ENCODE results near the gene PKDREJ.
A peak's percentile ranks its signal among the peaks of the same experiment; 100 is the strongest.
"Not testable (repeated sequence)": the region's sequence is repeated elsewhere in the genome, so short reads cannot be mapped to it uniquely, and the experiment has no call there.

PKDREJ gene

DNA sequence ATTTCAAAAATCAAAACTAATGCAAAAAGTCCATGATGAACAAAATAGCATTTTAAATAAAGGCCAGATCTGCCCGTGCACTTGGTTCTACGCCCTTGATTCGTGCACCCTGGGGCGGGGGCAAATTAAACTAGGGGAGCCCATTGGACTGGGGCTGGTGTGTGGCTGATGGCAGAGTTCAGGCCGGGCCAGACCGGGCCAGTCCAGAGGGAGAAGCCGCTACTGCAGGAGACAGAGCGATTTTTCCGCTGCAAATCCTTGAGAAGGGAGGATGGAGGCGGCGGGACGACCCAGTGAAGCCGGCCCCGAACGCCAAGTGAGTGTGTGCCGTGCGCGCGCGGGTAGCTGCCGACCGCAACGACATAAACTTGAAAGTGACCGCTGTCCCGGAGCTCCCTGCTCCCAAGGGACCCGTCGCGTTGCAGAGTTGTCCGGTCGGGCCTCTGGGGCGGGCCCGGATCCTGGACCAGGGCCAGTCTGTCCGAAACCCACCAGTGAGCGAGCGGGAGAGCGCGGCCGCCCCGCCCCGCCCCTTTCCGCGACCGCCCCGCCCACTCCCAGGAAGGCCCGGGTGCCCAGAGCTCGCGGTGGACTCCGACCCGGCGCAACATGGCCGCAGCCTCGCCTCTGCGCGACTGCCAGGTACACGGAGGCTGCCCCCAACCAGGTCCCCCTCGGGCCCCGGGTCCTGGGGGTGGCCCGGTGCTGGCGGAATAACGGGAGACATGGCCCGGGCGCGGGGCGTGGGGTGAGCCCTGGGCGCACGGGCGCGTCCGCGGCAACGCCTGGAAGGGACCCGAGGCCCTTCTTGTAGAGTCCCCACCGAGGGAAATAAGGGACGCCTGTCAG lies 4.5 kb upstream of the PKDREJ start, which contains the start of gene TTC38:
Gene TTC38, plus strand, starts transcription at position 578 of the 849 bp plus-strand sequence. Its CDS starts 32 bp downstream, at position 610.
- peak; percentile 94 for DNase-seq (ENCODE audit: low spot score)

GRCh38 chr22:46265627-46266026 lies 2.5 kb upstream of the PKDREJ start:
- not testable (repeated sequence) for DNase-seq (ENCODE audit: low spot score)

DNA sequence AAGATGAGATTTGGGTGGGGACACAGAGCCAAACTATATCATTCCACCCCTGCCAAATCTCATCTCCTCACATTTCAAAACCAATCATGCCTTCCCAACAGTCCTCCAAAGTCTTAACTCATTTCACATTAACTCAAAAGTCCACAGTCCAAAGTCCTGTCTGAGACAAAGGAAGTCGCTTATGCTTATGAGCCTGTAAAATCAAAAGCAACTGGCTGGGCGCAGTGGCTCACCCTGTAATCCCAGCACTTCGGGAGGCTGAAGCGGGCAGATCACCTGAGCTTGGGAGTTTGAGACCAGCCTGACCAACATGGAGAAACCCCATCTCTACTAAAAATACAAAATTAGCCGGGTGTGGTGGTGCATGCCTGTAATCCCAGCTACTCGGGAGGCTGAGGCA lies 1.4 kb upstream of the PKDREJ start:
- not testable (repeated sequence) for DNase-seq (ENCODE audit: low spot score)

DNA sequence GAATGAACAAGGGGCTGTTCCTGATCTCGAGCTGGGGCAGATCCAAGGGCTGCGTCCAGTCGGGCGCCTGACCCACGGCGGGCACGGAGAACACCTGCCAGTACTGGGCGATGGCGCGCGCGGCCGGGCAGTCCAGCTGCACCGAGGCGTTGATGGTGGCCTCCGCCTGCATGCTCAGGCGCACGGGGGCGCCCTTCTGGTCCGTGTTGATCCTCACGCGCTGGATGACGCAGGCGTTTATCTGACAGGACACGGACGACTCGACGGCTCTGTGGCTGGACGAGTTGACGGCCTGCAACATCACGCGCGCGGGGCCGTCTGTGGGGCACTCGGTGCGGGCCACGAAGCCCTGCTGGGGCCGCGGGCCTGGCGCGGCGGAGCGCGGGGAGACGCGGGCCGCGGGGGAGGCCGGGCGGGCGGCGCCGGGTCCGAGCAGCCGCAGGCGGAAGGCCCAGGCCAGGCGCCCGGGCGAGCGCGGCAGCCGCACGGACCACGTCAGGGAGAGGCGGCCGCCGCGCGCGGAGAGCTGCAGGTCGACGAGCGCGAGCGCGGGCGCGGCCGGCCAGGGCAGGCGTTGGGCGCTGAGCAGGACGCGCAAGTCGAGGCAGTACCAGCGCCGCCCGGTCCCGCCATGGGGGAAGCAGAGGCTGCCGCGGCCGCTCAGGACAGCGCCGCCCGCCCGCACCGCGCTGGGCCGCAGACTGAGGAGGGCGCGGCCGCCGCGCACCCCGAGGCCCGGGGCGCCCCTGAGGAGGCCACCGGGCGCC lies 511 bp downstream of the PKDREJ start:
- no peak for DNase-seq (ENCODE audit: low spot score)

- DNase-seq (ENCODE audit: low spot score): no peak
Measured at GRCh38 chr22:46260038-46260437, 3.1 kb downstream of the PKDREJ start.

GRCh38 chr22:46259374-46259773 lies 3.8 kb downstream of the PKDREJ start:
- no peak for DNase-seq (ENCODE audit: low spot score)

- no peak for DNase-seq (ENCODE audit: low spot score)
Measured at GRCh38 chr22:46256358-46256958, 6.7 kb downstream of the PKDREJ start.

GRCh38 chr22:46251816-46252380 lies 11.2 kb downstream of the PKDREJ start:
- DNase-seq (ENCODE audit: low spot score): no peak

DNA sequence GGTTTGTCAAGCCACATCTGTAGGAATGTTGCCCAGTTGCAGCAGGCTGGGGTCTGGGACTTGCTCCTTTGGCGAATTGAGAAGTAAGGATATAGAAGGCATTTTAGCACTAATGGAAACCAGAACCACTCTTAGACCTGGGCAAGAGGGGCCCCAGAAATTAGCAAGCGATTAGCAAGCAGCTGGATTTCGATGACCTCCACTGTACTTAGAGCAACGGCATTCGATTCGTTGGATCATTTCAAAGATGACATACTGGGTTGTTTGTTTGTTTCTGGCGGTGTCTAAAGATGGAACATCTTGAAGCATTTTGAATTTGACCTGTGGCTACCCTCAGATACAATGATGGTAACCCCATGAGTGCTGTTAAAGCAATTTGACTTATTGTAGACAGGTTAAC lies 11.9 kb downstream of the PKDREJ start:
- DNase-seq (ENCODE audit: low spot score): no peak

GRCh38 chr22:46250783-46251125 lies 12.4 kb downstream of the PKDREJ start:
- no peak for DNase-seq (ENCODE audit: low spot score)

GRCh38 chr22:46250035-46250782 lies 12.9 kb downstream of the PKDREJ start, which contains the start of gene CDPF1:
Gene CDPF1 (minus strand): TSS chr22:46250293. CDS start chr22:46248284, 2,009 bp downstream.
- DNase-seq (ENCODE audit: low spot score): peak; percentile 98

DNA sequence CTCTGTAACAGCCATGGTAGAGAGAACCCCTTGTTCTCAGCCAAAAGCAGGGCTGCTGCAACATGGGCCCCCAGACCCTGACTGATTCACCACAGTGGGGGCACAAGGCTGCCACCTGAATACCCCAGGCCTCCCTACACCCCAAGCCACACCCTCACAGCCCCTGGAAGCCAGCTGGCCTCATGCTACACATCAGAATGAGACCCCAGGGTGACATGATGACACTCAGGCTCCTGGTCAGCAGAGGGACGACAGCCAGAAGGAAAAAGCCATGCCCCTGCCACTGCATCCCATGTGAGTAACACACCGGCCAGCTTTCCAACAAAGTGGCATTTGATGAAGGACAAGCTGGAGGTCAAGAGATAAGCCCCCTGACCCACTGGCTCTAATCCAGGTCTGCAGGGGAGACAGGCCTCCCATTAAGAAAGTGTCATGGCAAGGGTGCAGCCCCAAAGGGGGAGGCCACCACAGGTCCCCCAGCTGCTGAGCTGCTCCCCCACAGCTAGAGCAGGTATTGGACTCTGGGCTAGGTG lies 15.6 kb downstream of the PKDREJ start:
- DNase-seq (ENCODE audit: low spot score): no peak

- no peak for DNase-seq (ENCODE audit: low spot score)
Measured at GRCh38 chr22:46246178-46246577, 17.0 kb downstream of the PKDREJ start.

DNA sequence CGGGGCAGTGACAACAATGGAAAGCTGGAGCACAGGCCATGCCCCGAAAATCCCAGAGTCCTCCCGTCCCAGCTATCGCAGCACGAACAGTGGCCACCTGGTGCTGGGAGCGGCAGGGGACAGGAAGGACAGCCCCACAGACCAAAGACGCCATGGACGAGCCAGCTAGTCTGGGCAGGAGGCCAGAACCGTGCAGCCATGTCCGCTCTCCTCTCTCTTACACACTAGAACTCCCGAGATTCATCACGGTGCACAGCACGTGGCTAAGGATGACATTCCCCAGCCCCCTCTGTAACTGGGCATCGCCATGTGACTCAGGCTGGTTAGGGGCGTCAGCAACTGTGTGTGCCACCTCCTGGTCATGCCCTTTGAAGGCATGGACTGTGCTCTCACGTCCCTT lies 17.6 kb downstream of the PKDREJ start:
- DNase-seq (ENCODE audit: low spot score): no peak

- DNase-seq (ENCODE audit: low spot score): no peak
Measured at GRCh38 chr22:46244771-46245170, 18.4 kb downstream of the PKDREJ start.

DNA sequence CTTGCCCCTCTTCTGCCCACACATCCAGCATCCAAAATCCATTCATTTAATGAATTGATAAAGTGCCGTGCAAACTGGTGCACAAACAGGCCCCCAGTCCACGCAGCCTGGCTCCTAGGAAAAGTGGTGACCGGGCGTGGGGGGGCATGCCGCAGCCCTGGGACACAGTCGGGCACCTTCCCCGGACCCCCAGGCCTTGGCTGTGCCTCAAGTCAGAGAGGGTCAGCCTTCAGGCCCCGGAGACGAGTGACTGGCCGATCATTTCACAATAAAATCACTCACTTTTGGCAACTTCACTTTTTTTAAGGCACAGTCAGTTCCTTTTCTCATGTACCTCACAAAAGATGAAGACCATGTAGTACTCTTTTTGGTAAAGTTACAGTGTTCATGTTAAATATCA lies 21.1 kb downstream of the PKDREJ start:
- DNase-seq (ENCODE audit: low spot score): no peak

GRCh38 chr22:46241396-46242007 lies 21.6 kb downstream of the PKDREJ start:
- DNase-seq (ENCODE audit: low spot score): no peak

DNA sequence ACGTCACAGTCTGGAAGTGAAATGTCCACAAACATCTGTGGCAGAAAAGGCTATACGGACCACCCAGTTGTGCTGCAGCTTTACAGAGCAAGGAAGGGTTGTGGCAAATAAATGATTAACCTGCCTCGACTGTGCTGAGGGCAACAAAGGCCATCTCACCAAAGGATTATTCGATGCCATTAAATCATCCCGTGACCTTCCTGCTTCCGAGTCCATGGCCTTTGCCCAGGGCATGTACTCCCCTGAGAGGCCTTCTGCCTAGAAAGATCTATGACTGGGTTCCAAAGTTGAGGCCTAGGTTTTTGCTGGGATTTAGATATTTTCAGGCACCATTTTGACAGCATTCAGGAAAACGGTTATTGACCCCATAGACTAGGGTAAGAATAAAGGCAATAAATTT lies 22.2 kb downstream of the PKDREJ start:
- no peak for DNase-seq (ENCODE audit: low spot score)

DNA sequence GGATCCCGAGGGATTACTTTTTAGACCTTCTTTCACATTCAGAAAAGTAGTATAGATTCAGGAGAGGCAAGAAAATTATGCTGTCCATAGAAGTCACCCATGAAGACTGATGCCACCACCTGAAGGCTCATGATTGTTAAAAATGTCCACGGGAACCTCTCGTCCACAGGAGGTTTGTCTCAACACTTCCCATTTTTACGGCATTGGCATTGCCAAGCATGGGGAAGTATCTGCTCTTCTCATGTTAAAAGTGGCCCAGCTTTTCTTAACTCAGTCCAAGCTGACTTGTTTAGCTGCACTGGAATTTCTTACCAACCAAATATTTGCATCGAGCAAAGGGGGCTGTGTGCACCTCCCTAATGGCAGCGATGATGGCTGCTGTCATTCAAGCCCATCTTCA lies 22.6 kb downstream of the PKDREJ start:
- no peak for DNase-seq (ENCODE audit: low spot score)

GRCh38 chr22:46240073-46240472 lies 23.1 kb downstream of the PKDREJ start:
- DNase-seq (ENCODE audit: low spot score): no peak

Measured in D341Med (cell line).